ENCODE results near the gene CALN1. TPM values are rescaled to one million over a fixed set of nuclear protein-coding genes. Genes with fewer than 3 reads are reported as not detected.

CALN1 gene
- total RNA-seq, 2 donors from 2014 or later, result 4.3 to 6.9 TPM

DNA sequence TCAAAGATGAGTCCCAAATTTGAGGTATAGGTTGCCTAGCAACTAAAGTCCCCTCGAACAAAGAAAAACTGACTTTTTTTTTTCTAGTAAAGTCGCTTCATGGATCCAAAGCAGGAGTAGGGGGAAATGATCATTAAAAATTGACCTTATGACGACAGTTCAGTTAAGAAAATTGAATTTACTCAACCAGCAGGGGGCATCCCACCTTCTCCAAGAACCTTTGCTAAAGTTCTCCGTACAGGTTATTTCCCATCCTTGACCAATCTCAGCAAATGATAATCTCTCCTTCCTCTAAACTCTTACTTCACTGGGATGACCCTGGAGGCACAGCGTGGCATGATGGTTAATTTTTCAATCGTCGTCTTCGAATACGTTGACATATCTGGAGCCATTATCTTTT, 228.3 kb downstream of the CALN1 start:
- Histone ChIP-seq H3K9me3 (ENCODE audit: control insufficient read depth, low read length) (peaks cover 17% of the 10 kb centered on the region), H3K4me3 (ENCODE audit: low read length) (no peak overlapping the region), H3K4me1 (ENCODE audit: control insufficient read depth, insufficient read depth, low read length) (no peaks in the 10 kb centered on the region), H3K27me3 (ENCODE audit: control insufficient read depth, insufficient read depth, low read length, poor library complexity, severe bottlenecking) (no peaks in the 10 kb centered on the region), H3K36me3 (ENCODE audit: control insufficient read depth, insufficient read depth, low read length) (no peaks in the 10 kb centered on the region), H3K27ac (ENCODE audit: low read depth, low read length) (no peak overlapping the region), H3K9ac (ENCODE audit: extremely low read depth, low read length, poor library complexity, severe bottlenecking) (no peak overlapping the region)
- Mint-ChIP-seq H3K9me3 (peaks cover 3% of the 10 kb centered on the region), H3K36me3 (ENCODE audit: low read depth) (no peaks in the 10 kb centered on the region), H3K4me3 (no peak overlapping the region), H3K27ac (no peak overlapping the region), H3K4me1 (peaks cover 4% of the 10 kb centered on the region), H3K27me3 (ENCODE audit: insufficient read depth) (no peaks in the 10 kb centered on the region)
- TF ChIP-seq, protein P1, sequence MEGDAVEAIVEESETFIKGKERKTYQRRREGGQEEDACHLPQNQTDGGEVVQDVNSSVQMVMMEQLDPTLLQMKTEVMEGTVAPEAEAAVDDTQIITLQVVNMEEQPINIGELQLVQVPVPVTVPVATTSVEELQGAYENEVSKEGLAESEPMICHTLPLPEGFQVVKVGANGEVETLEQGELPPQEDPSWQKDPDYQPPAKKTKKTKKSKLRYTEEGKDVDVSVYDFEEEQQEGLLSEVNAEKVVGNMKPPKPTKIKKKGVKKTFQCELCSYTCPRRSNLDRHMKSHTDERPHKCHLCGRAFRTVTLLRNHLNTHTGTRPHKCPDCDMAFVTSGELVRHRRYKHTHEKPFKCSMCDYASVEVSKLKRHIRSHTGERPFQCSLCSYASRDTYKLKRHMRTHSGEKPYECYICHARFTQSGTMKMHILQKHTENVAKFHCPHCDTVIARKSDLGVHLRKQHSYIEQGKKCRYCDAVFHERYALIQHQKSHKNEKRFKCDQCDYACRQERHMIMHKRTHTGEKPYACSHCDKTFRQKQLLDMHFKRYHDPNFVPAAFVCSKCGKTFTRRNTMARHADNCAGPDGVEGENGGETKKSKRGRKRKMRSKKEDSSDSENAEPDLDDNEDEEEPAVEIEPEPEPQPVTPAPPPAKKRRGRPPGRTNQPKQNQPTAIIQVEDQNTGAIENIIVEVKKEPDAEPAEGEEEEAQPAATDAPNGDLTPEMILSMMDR (conservative IDR thresholded peaks at IDR 0.05), result peak; percentile 76
- 88 to 89% methylated on average over 9 of the region's 9 CpGs for WGBS, 2 experiments (ENCODE audit: insufficient coverage in 1 of 2, insufficient read length in 1 of 2)
- peak; percentile 52 for DNase-seq

DNA sequence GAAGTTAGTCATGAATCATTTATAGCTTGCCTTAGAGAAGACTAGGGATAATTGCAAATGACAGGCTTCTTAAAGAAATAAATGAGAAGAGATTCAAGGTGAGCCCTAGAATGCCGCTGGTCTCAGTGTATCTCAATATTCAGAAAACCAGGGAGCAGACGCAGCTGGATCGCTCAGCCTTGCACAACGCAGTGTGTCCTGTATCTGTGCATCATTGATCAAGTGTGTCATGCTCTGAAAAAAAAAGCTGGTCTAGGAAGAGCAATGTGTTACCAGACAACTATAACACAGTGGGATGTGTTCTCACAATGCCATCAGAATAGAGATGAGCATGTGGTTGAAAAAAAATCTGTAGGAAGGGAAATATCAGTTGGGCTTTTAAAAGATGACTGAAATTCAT, 230.1 kb downstream of the CALN1 start:
- 97 to 100% methylated on average over 4 of the region's 4 CpGs for WGBS, 2 experiments (ENCODE audit: insufficient coverage in 1 of 2, insufficient read length in 1 of 2)
- Mint-ChIP-seq H3K27ac (no peak overlapping the region), H3K4me3 (no peak overlapping the region), H3K4me1 (peaks cover 4% of the 10 kb centered on the region), H3K9me3 (peaks cover 3% of the 10 kb centered on the region), H3K27me3 (ENCODE audit: insufficient read depth) (no peaks in the 10 kb centered on the region), H3K36me3 (ENCODE audit: low read depth) (no peaks in the 10 kb centered on the region)
- Histone ChIP-seq H3K4me1 (ENCODE audit: control insufficient read depth, insufficient read depth, low read length) (no peaks in the 10 kb centered on the region), H3K27ac (ENCODE audit: low read depth, low read length) (no peak overlapping the region), H3K27me3 (ENCODE audit: control insufficient read depth, insufficient read depth, low read length, poor library complexity, severe bottlenecking) (no peaks in the 10 kb centered on the region), H3K36me3 (ENCODE audit: control insufficient read depth, insufficient read depth, low read length) (no peaks in the 10 kb centered on the region), H3K9me3 (ENCODE audit: control insufficient read depth, low read length) (peaks cover 13% of the 10 kb centered on the region), H3K4me3 (ENCODE audit: low read length) (no peak overlapping the region), H3K9ac (ENCODE audit: extremely low read depth, low read length, poor library complexity, severe bottlenecking) (no peak overlapping the region)
- TF ChIP-seq, protein P1 (conservative IDR thresholded peaks at IDR 0.05), result no peak
- DNase-seq, result no peak

DNA sequence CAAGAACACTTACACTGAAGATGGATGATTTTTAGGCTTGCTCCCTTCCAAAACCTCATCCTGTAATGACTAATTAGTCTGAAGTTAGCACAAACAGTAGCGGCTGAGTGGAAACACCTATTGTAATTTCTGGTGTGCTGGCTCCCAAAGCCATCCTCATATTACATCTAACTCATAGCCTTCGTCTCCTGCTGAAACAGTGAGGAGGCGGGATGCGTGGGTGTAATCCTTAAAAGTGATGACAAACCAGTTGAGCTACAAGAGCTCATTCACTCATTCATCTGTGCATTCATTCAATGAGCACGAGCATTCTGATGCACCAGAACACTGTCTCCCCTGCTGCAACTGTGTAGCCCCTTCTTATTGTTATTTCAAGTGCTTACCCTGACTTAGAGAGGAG, 235.3 kb downstream of the CALN1 start:
- Histone ChIP-seq H3K9ac (ENCODE audit: extremely low read depth, low read length, poor library complexity, severe bottlenecking) (no peak overlapping the region), H3K27me3 (ENCODE audit: control insufficient read depth, insufficient read depth, low read length, poor library complexity, severe bottlenecking) (no peaks in the 10 kb centered on the region), H3K9me3 (ENCODE audit: control insufficient read depth, low read length) (peaks cover 36% of the 10 kb centered on the region), H3K27ac (ENCODE audit: low read depth, low read length) (no peak overlapping the region), H3K4me3 (ENCODE audit: low read length) (no peak overlapping the region), H3K4me1 (ENCODE audit: control insufficient read depth, insufficient read depth, low read length) (no peaks in the 10 kb centered on the region), H3K36me3 (ENCODE audit: control insufficient read depth, insufficient read depth, low read length) (no peaks in the 10 kb centered on the region)
- H3K9me3 Mint-ChIP-seq, result peaks cover 40% of the 10 kb centered on the region
- 94 to 97% methylated on average over 4 to 5 of the region's 5 CpGs for WGBS, 2 experiments (ENCODE audit: insufficient coverage in 1 of 2, insufficient read length in 1 of 2)
- no peak for DNase-seq
- H3K27ac Mint-ChIP-seq, result no peak overlapping the region
- no peaks in the 10 kb centered on the region for H3K4me1 Mint-ChIP-seq
- no peaks in the 10 kb centered on the region for H3K27me3 Mint-ChIP-seq (ENCODE audit: insufficient read depth)
- H3K36me3 Mint-ChIP-seq (ENCODE audit: low read depth), result peaks cover 11% of the 10 kb centered on the region
- TF ChIP-seq, protein P1 (conservative IDR thresholded peaks at IDR 0.05), result no peak
- no peak overlapping the region for H3K4me3 Mint-ChIP-seq

All from endodermal cell (in vitro differentiated cells).